ENCODE measurements around the gene CYP4V2. TPM values are rescaled to one million over a fixed set of nuclear protein-coding genes. Genes with fewer than 3 reads are reported as not detected.
A peak's percentile ranks its signal among the peaks of the same experiment; 100 is the strongest.

The CYP4V2 gene
- total and polyA plus RNA-seq, 10 donors: 13.1 to 59.9 (median 40.3) TPM

- no peak for DNase-seq
- H3K4me1 ChIP-seq: peaks cover 18 to 41% (median 36%) of the 10 kb centered on the region in 6 donors
- peaks cover 0 to 3% (median 0%) of the 10 kb centered on the region in 6 donors for H3K36me3 ChIP-seq
- intact Hi-C loops (cut with DNase I; ENCODE audit: low total_unique reads): no loop called here
- H3K9me3 ChIP-seq: no peaks in the 10 kb centered on the region
- TF ChIP-seq CTCF (IDR thresholded peaks at IDR 0.05 in 8 of 11, conservative IDR thresholded peaks at IDR 0.05 in 3 of 11) (no peak), POLR2AphosphoS5 (IDR thresholded peaks at IDR 0.05) (no peak), POLR2A (IDR thresholded peaks at IDR 0.05) (no peak)
- H3K27me3 ChIP-seq (replicated peaks in 1 of 7): no peaks in the 10 kb centered on the region
- no peak overlapping the region for H3K4me3 ChIP-seq
- peak overlapping the region in 7 of 8 donors; percentile 94 to 99 (median 98) for H3K27ac ChIP-seq
- WGBS, 5 donors: 66 to 88% (median 74%) methylated on average over 4 of the region's 4 CpGs
These were observed 1.7 kb upstream of the CYP4V2 start for GRCh38 chr4:186189656-186190055.

GRCh38 chr4:186190581-186191199, 677 bp upstream of the CYP4V2 start:
- 0 to 1% (median 0%) methylated on average over 29 to 34 of the region's 34 CpGs for WGBS, 5 donors
- Histone ChIP-seq H3K9me3 (no peaks in the 10 kb centered on the region), H3K27me3 (replicated peaks in 1 of 7) (no peaks in the 10 kb centered on the region), H3K4me3 (peak overlapping the region; percentile 51 to 92 (median 81)), H3K4me1 (peaks cover 18 to 44% (median 36%) of the 10 kb centered on the region in 6 donors), H3K36me3 (peaks cover 0 to 13% (median 1%) of the 10 kb centered on the region in 6 donors), H3K27ac (peak overlapping the region; percentile 92 to 99 (median 97))
- TF ChIP-seq CTCF (IDR thresholded peaks at IDR 0.05 in 8 of 11, conservative IDR thresholded peaks at IDR 0.05 in 3 of 11) (peak in 1 of 11 experiments; percentile 14), POLR2AphosphoS5 (IDR thresholded peaks at IDR 0.05) (no peak)
- peak; percentile 92 for DNase-seq
- intact Hi-C loops (cut with DNase I; ENCODE audit: low total_unique reads): no loop called here

DNA sequence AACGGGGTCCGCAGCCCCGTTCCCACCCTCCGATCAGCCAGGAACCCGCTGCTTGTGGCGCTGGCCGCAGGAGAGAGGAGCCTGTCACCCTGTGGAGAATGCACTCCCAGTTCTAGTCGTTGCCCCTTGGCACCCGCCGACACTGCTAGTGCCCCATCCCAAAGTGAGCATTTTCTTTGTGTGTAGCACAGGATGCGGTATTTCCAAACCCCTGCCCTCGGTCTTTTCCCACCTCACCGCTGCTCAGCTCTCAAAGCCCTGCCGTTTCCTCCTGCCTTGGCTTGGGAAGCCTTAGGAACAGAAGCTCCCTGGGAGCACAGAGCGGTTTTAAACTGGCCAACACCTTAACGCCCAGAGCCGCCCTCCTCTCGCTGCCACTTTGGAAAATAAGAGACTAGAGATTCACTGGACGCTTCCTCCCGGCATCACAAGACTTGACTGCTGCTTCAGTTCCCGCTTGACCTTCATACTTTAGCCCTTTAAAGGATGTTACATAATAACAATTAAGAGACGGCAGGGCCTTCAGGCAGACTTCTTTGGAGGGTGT, 772 bp downstream of the CYP4V2 start:
- TF ChIP-seq POLR2A (IDR thresholded peaks at IDR 0.05) (no peak), POLR2AphosphoS5 (IDR thresholded peaks at IDR 0.05) (peak in 2 of 3 donors; percentile 17 to 29), CTCF (IDR thresholded peaks at IDR 0.05 in 8 of 11, conservative IDR thresholded peaks at IDR 0.05 in 3 of 11) (no peak)
- DNase-seq: no peak
- no peaks in the 10 kb centered on the region for H3K9me3 ChIP-seq
- H3K27ac ChIP-seq: peak overlapping the region; percentile 92 to 99 (median 97)
- H3K4me1 ChIP-seq: peaks cover 18 to 44% (median 36%) of the 10 kb centered on the region in 6 donors
- peaks cover 0 to 28% (median 4%) of the 10 kb centered on the region in 6 donors for H3K36me3 ChIP-seq
- no peaks in the 10 kb centered on the region for H3K27me3 ChIP-seq (replicated peaks in 1 of 7)
- intact Hi-C loops (cut with DNase I; ENCODE audit: low total_unique reads): no loop called here
- peak overlapping the region; percentile 51 to 92 (median 81) for H3K4me3 ChIP-seq
- WGBS, 5 donors: 1 to 7% (median 2%) methylated on average over 13 to 22 of the region's 22 CpGs

- Histone ChIP-seq H3K27ac (peak overlapping the region in 3 of 8 donors; percentile 1 to 98 (median 4)), H3K27me3 (replicated peaks in 1 of 7) (no peaks in the 10 kb centered on the region), H3K4me3 (no peak overlapping the region), H3K36me3 (peaks cover 0 to 41% (median 4%) of the 10 kb centered on the region in 6 donors), H3K4me1 (peaks cover 18 to 44% (median 36%) of the 10 kb centered on the region in 6 donors), H3K9me3 (no peaks in the 10 kb centered on the region)
- no peak for TF ChIP-seq POLR2AphosphoS5 (IDR thresholded peaks at IDR 0.05)
- TF ChIP-seq POLR2A (IDR thresholded peaks at IDR 0.05): no peak
- DNase-seq: no peak
- WGBS, 5 donors: 93 to 97% (median 95%) methylated on average over 5 of the region's 5 CpGs
- intact Hi-C loops (cut with DNase I; ENCODE audit: low total_unique reads): no loop called here
These were observed 2.5 kb downstream of the CYP4V2 start for GRCh38 chr4:186193851-186194250.

All from spleen (tissue), 11 donors.